Thyroid gland (tissue), 4 donors: ENCODE results near the gene MKNK1. TPM values are rescaled to one million over a fixed set of nuclear protein-coding genes. Genes with fewer than 3 reads are reported as not detected.

Experiments used
- DNase-seq, 2 donors: peaks; one replicate each; pipeline ENCODE4 v3.0.0-alpha.2; 2019
- H3K27ac ChIP-seq, 3 donors: fragments of 200-600 bp; sonication (generic); 1 replicate in 2 of 3; 2 replicates in 1 of 3; pipeline ENCODE4 v1.5.1; 2016 to 2019; ENCODE audit warnings: mild to moderate bottlenecking in 1 of 3, moderate library complexity in 1 of 3
- H3K27me3 ChIP-seq: fragments of 200-600 bp; sonication (generic); one replicate; pipeline ENCODE4 v1.5.1; 2019
- H3K36me3 ChIP-seq, 2 donors: fragments of 200-600 bp; sonication (generic); one replicate each; pipeline ENCODE4 v1.5.1; 2016 to 2019
- H3K4me1 ChIP-seq, 2 donors: fragments of 200-600 bp; sonication (generic); one replicate each; pipeline ENCODE4 v1.5.1; 2017 to 2019
- H3K4me3 ChIP-seq, 3 donors: fragments of 200-600 bp; sonication (generic); replicated peaks in 1 of 3; 1 replicate in 2 of 3; 2 replicates in 1 of 3; pipeline ENCODE4 v1.5.1; 2016; ENCODE audit warnings: mild to moderate bottlenecking in 1 of 3
- H3K9me3 ChIP-seq: fragments of 200-600 bp; sonication (generic); one replicate; pipeline ENCODE4 v1.5.1; 2017
- CTCF ChIP-seq, 6 experiments: fragments of 200-600 bp in 3 of 6; fragments of 450-650 bp in 3 of 6; sonication (generic) in 3 of 6; IDR thresholded peaks; one replicate each; pipeline ENCODE4 v1.5.1; 2016 to 2019; ENCODE audit warnings: antibody characterized with exemption in 6 of 6, mild to moderate bottlenecking in 2 of 6, inconsistent platforms in 1 of 6, moderate library complexity in 1 of 6
- POLR2A ChIP-seq, 2 donors: fragments of 450-650 bp; IDR thresholded peaks; one replicate each; pipeline ENCODE4 v1.6.1; 2017; ENCODE audit warnings: antibody characterized with exemption in 2 of 2, mild to moderate bottlenecking in 2 of 2, moderate library complexity in 1 of 2
- WGBS, 2 donors: methylation state at CpG; one replicate each; pipeline ENCODE4 v1.1.5; 2017; 5-methylcytosine and 5-hydroxymethylcytosine counted together
- intact Hi-C: fragments of 100-400 bp; cut with DNase I; formaldehyde crosslinking; loops from one replicate; pipeline ENCODE4 v1.15.1; 2023
- total RNA-seq, 4 donors: library from RNA; depleted of rRNA; stranded (reverse); fragments of >200 nt; gene quantifications; one replicate each; pipeline ENCODE4 v1.2.3, GENCODE V29; 2016

The MKNK1 gene
- total RNA-seq, 4 donors from 2014 or later = 20.8 to 29.6 (median 23.4) TPM

- no peaks in the 10 kb centered on the region for H3K36me3 ChIP-seq
- DNase-seq = no peak
- TF ChIP-seq CTCF (IDR thresholded peaks at IDR 0.05) (no peak), POLR2A (IDR thresholded peaks at IDR 0.05) (no peak)
- H3K9me3 ChIP-seq = no peaks in the 10 kb centered on the region
- peaks cover 4 to 9% of the 10 kb centered on the region in 2 donors for H3K4me1 ChIP-seq
- H3K4me3 ChIP-seq = no peak overlapping the region
- WGBS, 2 donors = 81 to 92% methylated on average over 9 of the region's 9 CpGs
- intact Hi-C loops = no loop called here
- H3K27me3 ChIP-seq = no peaks in the 10 kb centered on the region
- H3K27ac ChIP-seq = no peak overlapping the region
Observed at GRCh38 chr1:46599059-46599970, 4.8 kb downstream of the MKNK1 start.

- intact Hi-C loops = no loop called here
- H3K27ac ChIP-seq = no peak overlapping the region
- 91 to 92% methylated on average over 3 of the region's 3 CpGs for WGBS, 2 donors
Observed at GRCh38 chr1:46596846-46597245, 7.2 kb downstream of the MKNK1 start.

GRCh38 chr1:46596036-46596435, 8.0 kb downstream of the MKNK1 start:
- Histone ChIP-seq H3K9me3 (no peaks in the 10 kb centered on the region), H3K27me3 (no peaks in the 10 kb centered on the region), H3K27ac (no peak overlapping the region), H3K4me3 (no peak overlapping the region), H3K4me1 (no peaks in the 10 kb centered on the region), H3K36me3 (peaks cover 22 to 28% of the 10 kb centered on the region in 2 donors)
- DNase-seq = no peak
- intact Hi-C loops = no loop called here
- no peak for TF ChIP-seq POLR2A (IDR thresholded peaks at IDR 0.05)
- TF ChIP-seq CTCF (IDR thresholded peaks at IDR 0.05) = no peak
- WGBS, 2 donors = 100% methylated on average over 1 of the region's 1 CpG

More at GRCh38 chr1:46596846-46597245, 7.2 kb downstream of the MKNK1 start:
- TF ChIP-seq CTCF (IDR thresholded peaks at IDR 0.05) = no peak
- no peak for TF ChIP-seq POLR2A (IDR thresholded peaks at IDR 0.05)
- no peaks in the 10 kb centered on the region for H3K4me1 ChIP-seq
- H3K9me3 ChIP-seq = no peaks in the 10 kb centered on the region
- DNase-seq = no peak
- H3K4me3 ChIP-seq = no peak overlapping the region
- H3K27me3 ChIP-seq = no peaks in the 10 kb centered on the region
- H3K36me3 ChIP-seq = peaks cover 15 to 20% of the 10 kb centered on the region in 2 donors

GRCh38 chr1:46595127-46595526, 8.9 kb downstream of the MKNK1 start:
- Histone ChIP-seq H3K36me3 (peaks cover 28 to 29% of the 10 kb centered on the region in 2 donors), H3K27me3 (no peaks in the 10 kb centered on the region), H3K4me1 (no peaks in the 10 kb centered on the region), H3K4me3 (no peak overlapping the region), H3K9me3 (no peaks in the 10 kb centered on the region), H3K27ac (no peak overlapping the region)
- DNase-seq = peak in 1 of 2 donors; percentile 32
- intact Hi-C loops = no loop called here
- 69 to 78% methylated on average over 3 of the region's 3 CpGs for WGBS, 2 donors
- TF ChIP-seq CTCF (IDR thresholded peaks at IDR 0.05) (no peak), POLR2A (IDR thresholded peaks at IDR 0.05) (no peak)

GRCh38 chr1:46594063-46594462, 10.0 kb downstream of the MKNK1 start:
- Histone ChIP-seq H3K27ac (no peak overlapping the region), H3K36me3 (peaks cover 28 to 29% of the 10 kb centered on the region in 2 donors), H3K9me3 (no peaks in the 10 kb centered on the region), H3K27me3 (no peaks in the 10 kb centered on the region), H3K4me3 (no peak overlapping the region), H3K4me1 (no peaks in the 10 kb centered on the region)
- intact Hi-C loops = no loop called here
- DNase-seq = no peak
- WGBS, 2 donors = 89 to 93% methylated on average over 5 of the region's 5 CpGs
- TF ChIP-seq CTCF (IDR thresholded peaks at IDR 0.05) = no peak
- TF ChIP-seq POLR2A (IDR thresholded peaks at IDR 0.05) = no peak
